Astrocyte (in vitro differentiated cells and primary cell): ENCODE results near the gene RNU5D-1.

Experiments
- CTCF ChIP-seq: IDR thresholded peaks from 2 replicates; pipeline ENCODE4 v1.5.1; 2011; ENCODE audit warnings: low read depth, mild to moderate bottlenecking, inconsistent platforms, low read length, moderate library complexity; ENCODE audit not compliant: insufficient read depth
- EZH2 ChIP-seq: IDR thresholded peaks from 2 replicates; pipeline ENCODE4 v1.6.1; 2012; ENCODE audit warnings: mild to moderate bottlenecking, low read length, inconsistent platforms; ENCODE audit not compliant: insufficient read depth

DNA sequence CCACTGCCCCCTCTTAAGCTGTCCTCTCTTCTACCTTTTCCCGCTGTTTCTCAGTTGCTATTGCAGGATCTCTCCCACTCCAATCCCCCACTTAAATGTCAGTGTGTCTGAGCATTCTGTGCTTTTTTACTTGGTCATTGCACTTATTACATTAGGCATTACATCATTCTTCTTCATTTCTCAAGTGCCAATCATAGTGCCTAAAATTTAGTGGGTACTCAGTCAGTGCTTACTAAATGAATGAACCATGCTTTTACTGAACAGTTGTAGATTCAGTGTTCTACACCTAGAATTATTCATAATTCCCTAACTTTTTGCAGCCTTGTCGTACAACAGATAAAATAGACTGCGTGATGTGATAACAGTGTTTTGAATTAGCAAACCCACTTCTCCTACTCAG lies 37.1 kb downstream of the RNU5D-1 start:
- no peak for TF ChIP-seq EZH2
- no peak for TF ChIP-seq CTCF
